Endothelial cell of umbilical vein (primary cell): ENCODE measurements around the gene FOXL2. TPM values are rescaled to one million over a fixed set of nuclear protein-coding genes. Genes with fewer than 3 reads are reported as not detected.

Experiments used
- BruUV-seq: library from RNA; stranded (reverse); fragments of 400-500 nt; replicated peaks from 2 replicates; lab custom pipeline; 2021; lab: Mats Ljungman, UMichigan
- CTCF ChIA-PET: fragments of 300-600, 350-600 bp; sonication (Branson Sonifier 250); formaldehyde crosslinking; loops from one replicate; lab custom pipeline; 2021; ENCODE audit warnings: antibody characterized with exemption, inconsistent platforms; lab: Charles Lee
- POLR2A ChIA-PET: fragments of 300-600, 350-600 bp; sonication (Branson Sonifier 250); formaldehyde crosslinking; loops from one replicate; lab custom pipeline; 2021; ENCODE audit warnings: antibody characterized with exemption, inconsistent platforms; lab: Charles Lee
- DNase-seq: peaks from one replicate; pipeline ENCODE4 v3.0.0-alpha.2; 2011; ENCODE audit warnings: low read depth, low spot score
- FAIRE-seq: peaks from 2 replicates; lab custom pipeline; 2011; peaks lifted over from hg19 to GRCh38; lab: Jason Lieb, UNC
- H2AFZ ChIP-seq: 2 replicates; pipeline ENCODE4 v1.6.0; 2012; ENCODE audit warnings: low read depth, low read length, control low read depth, inconsistent platforms
- H3K27ac ChIP-seq: 2 replicates; pipeline ENCODE4 v1.5.1; 2011; ENCODE audit warnings: low read depth, mild to moderate bottlenecking, control low read depth, low read length, moderate library complexity; ENCODE audit not compliant: insufficient read depth
- H3K27me3 ChIP-seq, 2 experiments: 2 replicates each; pipeline versions ENCODE4 v1.6.0 to v1.6.1; 2011; ENCODE audit warnings: low read length in 2 of 2, mixed read lengths in 1 of 2; ENCODE audit not compliant: control insufficient read depth in 2 of 2, insufficient read depth in 2 of 2
- H3K36me3 ChIP-seq, 2 experiments: 2 replicates in 1 of 2; 3 replicates in 1 of 2; pipeline ENCODE4 v1.5.1; 2011; ENCODE audit warnings: low read length in 2 of 2, mild to moderate bottlenecking in 1 of 2, moderate library complexity in 1 of 2; ENCODE audit not compliant: control insufficient read depth in 2 of 2, insufficient read depth in 2 of 2; ENCODE audit errors: extremely low read depth in 1 of 2
- H3K4me1 ChIP-seq: 3 replicates; pipeline ENCODE4 v1.5.1; 2011; ENCODE audit warnings: mild to moderate bottlenecking, low read length; ENCODE audit not compliant: control insufficient read depth, insufficient read depth; ENCODE audit errors: extremely low read depth
- H3K4me2 ChIP-seq: 2 replicates; pipeline ENCODE4 v1.6.1; 2011; ENCODE audit warnings: low read length, control low read depth, mixed read lengths; ENCODE audit not compliant: insufficient read depth
- H3K4me3 ChIP-seq, 3 experiments: fragments of 200-600 bp in 1 of 3; sonication (generic), shearing (Covaris generic) in 1 of 3; replicated peaks in 1 of 3; 2 replicates each; pipeline ENCODE4 v1.5.1; 2011 to 2016; ENCODE audit warnings: control low read depth in 3 of 3, low read length in 3 of 3, mild to moderate bottlenecking in 2 of 3, inconsistent platforms in 1 of 3, low read depth in 1 of 3, moderate library complexity in 1 of 3; ENCODE audit not compliant: insufficient read depth in 1 of 3
- H3K79me2 ChIP-seq: 2 replicates; pipeline ENCODE4 v1.6.0; 2012; ENCODE audit warnings: low read length, inconsistent platforms; ENCODE audit not compliant: control insufficient read depth, insufficient read depth
- H3K9ac ChIP-seq: replicated peaks from 2 replicates; pipeline ENCODE3; 2011; ENCODE audit warnings: low read length, control low read depth; ENCODE audit not compliant: insufficient read depth; ENCODE audit errors: extremely low read depth
- H3K9me1 ChIP-seq: replicated peaks from 3 replicates; pipeline ENCODE4 v1.6.0; 2011; ENCODE audit warnings: mild to moderate bottlenecking, low read length; ENCODE audit not compliant: control insufficient read depth, insufficient read depth; ENCODE audit errors: extremely low read depth
- H3K9me3 ChIP-seq: replicated peaks from 2 replicates; pipeline ENCODE4 v1.5.1; 2012; ENCODE audit warnings: low read length, inconsistent platforms; ENCODE audit not compliant: control insufficient read depth, insufficient read depth
- H4K20me1 ChIP-seq: replicated peaks from 2 replicates; pipeline ENCODE3; 2011; ENCODE audit warnings: mild to moderate bottlenecking, low read length; ENCODE audit not compliant: control insufficient read depth, insufficient read depth; ENCODE audit errors: extremely low read depth
- CTCF ChIP-seq, 2 donors: IDR thresholded peaks; 1 replicate in 1 of 2; 2 replicates in 1 of 2; pipeline ENCODE4 v1.5.1; 2011; ENCODE audit warnings: low read length in 2 of 2, mild to moderate bottlenecking in 2 of 2, moderate library complexity in 2 of 2, control low read depth in 1 of 2, inconsistent platforms in 1 of 2, low read depth in 1 of 2; ENCODE audit not compliant: insufficient read depth in 1 of 2; ENCODE audit errors: extremely low read depth in 1 of 2
- EZH2 ChIP-seq: IDR thresholded peaks from 2 replicates; pipeline ENCODE4 v1.6.1; 2012; ENCODE audit warnings: borderline replicate concordance, low read depth, mild to moderate bottlenecking, moderate library complexity, low read length, inconsistent platforms; ENCODE audit not compliant: severe bottlenecking
- FOS ChIP-seq: IDR thresholded peaks from 2 replicates; pipeline ENCODE4 v1.6.1; 2011; ENCODE audit warnings: mild to moderate bottlenecking, low read length, moderate library complexity, borderline replicate concordance; ENCODE audit not compliant: insufficient read depth
- GATA2 ChIP-seq: IDR thresholded peaks from 2 replicates; pipeline ENCODE4 v1.7.0; 2011; ENCODE audit warnings: low read depth, mild to moderate bottlenecking, moderate library complexity, mixed read lengths, low read length; ENCODE audit not compliant: insufficient read length, insufficient read depth
- JUN ChIP-seq: IDR thresholded peaks from 2 replicates; pipeline ENCODE4 v1.6.1; 2011; ENCODE audit warnings: borderline replicate concordance, low read depth; ENCODE audit not compliant: insufficient read length, insufficient read depth
- MAX ChIP-seq: IDR thresholded peaks from 2 replicates; pipeline ENCODE4 v1.6.1; 2011; ENCODE audit not compliant: insufficient read depth, insufficient read length
- MYC ChIP-seq: IDR thresholded peaks from one replicate; pipeline ENCODE4 v1.6.1; 2011; ENCODE audit warnings: mild to moderate bottlenecking, low read depth, low read length
- POLR2A ChIP-seq: IDR thresholded peaks from 2 replicates; pipeline ENCODE4 v1.6.1; 2012; ENCODE audit warnings: low read depth, mild to moderate bottlenecking, control low read depth, low read length
- POLR2AphosphoS5 ChIP-seq: IDR thresholded peaks from 2 replicates; pipeline ENCODE4 v1.6.1; 2012; ENCODE audit warnings: low read depth, mild to moderate bottlenecking, control low read depth, low read length, moderate library complexity; ENCODE audit not compliant: insufficient read depth
- dilution Hi-C: fragments of 300-500 bp; cut with MboI; formaldehyde crosslinking; loops from one replicate; pipeline ENCODE4 v1.15.0; 2019; ENCODE audit warnings: low sequenced_read_pairs; ENCODE audit not compliant: extremely low pct_ligation_motif_present
- intact Hi-C: fragments of 100-400 bp; cut with micrococcal nuclease; formaldehyde crosslinking; loops from one replicate; pipeline ENCODE4 v1.10.0; 2022
- polyA plus RNA-seq, 4 experiments: library from polyadenylated mRNA; depleted of rRNA in 3 of 4; stranded (reverse) in 3 of 4; unstranded in 1 of 4; fragments of >200 nt; gene quantifications; 2 replicates each; pipeline versions ENCODE4 v1.2.1 to v1.2.3, GENCODE V29; 2011 to 2012; ENCODE audit warnings: missing spikeins in 1 of 4
- total RNA-seq: library from RNA; stranded (reverse); gene quantifications from 2 replicates; pipeline ENCODE4 v1.2.3, GENCODE V29; 2021

FOXL2 gene
- total and polyA plus RNA-seq, 2 donors (not counting 3 experiments of a cell fraction or from before 2014, with no cell fraction given), result not detected

GRCh38 chr3:138942861-138943623, 3.9 kb downstream of the FOXL2 start:
- CTCF ChIA-PET, result no interaction called here
- no peak for TF ChIP-seq POLR2A
- no peak for TF ChIP-seq MAX
- no peak for TF ChIP-seq FOS
- TF ChIP-seq GATA2, result no peak
- TF ChIP-seq JUN, result no peak
- no peak for TF ChIP-seq MYC
- no peak for TF ChIP-seq POLR2AphosphoS5
- no peak for TF ChIP-seq CTCF (IDR thresholded peaks at IDR 0.05; ENCODE audit: extremely low read depth in 1 of 2, insufficient read depth in 1 of 2, low read depth in 1 of 2, low read length in 2 of 2)
- TF ChIP-seq EZH2, result no peak
- dilution Hi-C loops, result no loop called here
- Histone ChIP-seq H3K36me3 (no peaks in the 10 kb centered on the region), H3K9me3 (no peaks in the 10 kb centered on the region), H3K27me3 (peaks cover 79 to 99% of the 10 kb centered on the region in 2 experiments), H3K4me3 (no peak overlapping the region), H3K79me2 (no peaks in the 10 kb centered on the region), H3K4me1 (peaks cover 10% of the 10 kb centered on the region), H3K9ac (no peak overlapping the region), H4K20me1 (no peaks in the 10 kb centered on the region), H3K27ac (no peak overlapping the region), H3K4me2 (no peak overlapping the region), H3K9me1 (no peaks in the 10 kb centered on the region), H2AFZ (no peak overlapping the region)
- FAIRE-seq (no peak), DNase-seq (no peak)
- BruUV-seq, result no TSS peak
- POLR2A ChIA-PET, result no interaction called here
- intact Hi-C loops, result loop anchor here (10.0 kb wide), 1 partner anchor 598 kb away; the partner anchor contains the start of gene MRAS
